ENCODE results near the gene NRXN2. TPM values are rescaled to one million over a fixed set of nuclear protein-coding genes. Genes with fewer than 3 reads are reported as not detected.

Gene NRXN2
- total RNA-seq, 1 experiment from 2014 or later = 0.15 TPM

DNA sequence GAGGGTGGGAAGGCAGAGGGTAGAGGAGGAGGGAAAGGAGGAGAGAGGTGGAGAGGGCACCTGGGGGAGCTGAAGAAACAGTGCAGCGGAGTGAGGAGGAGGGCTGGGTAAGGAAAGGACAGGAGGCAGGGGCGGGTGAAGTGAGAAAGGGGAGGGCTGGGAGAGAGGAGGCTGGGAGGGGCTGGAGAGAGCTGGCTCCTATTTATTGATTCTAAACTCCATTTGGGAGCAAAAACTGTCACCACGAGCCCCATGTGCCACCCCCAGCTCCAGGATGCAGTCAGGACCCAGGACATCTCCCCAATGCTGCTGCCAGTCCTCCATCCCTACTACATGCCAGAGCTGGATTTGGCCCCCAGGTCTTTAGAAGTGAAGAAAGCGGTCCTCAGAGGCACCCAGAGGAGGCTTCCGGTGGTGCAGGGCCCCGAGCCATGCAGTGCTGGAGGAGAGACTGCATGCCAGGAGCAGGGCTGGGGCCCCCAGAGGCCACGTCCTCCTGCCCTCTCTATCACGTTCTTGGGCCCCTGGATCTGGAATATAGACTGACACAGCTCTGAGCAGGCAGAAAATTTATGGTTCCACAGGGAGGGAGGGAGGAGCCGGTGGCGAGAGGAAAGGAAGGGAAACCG lies 78.2 kb downstream of the NRXN2 start:
- Histone ChIP-seq H3K4me1 (ENCODE audit: control insufficient read depth, insufficient read depth, low read length) (no peaks in the 10 kb centered on the region), H3K9me3 (ENCODE audit: control insufficient read depth, insufficient read depth, low read depth, low read length) (no peaks in the 10 kb centered on the region), H3K36me3 (ENCODE audit: control insufficient read depth, insufficient read depth, low read length) (no peaks in the 10 kb centered on the region), H3K27me3 (ENCODE audit: control insufficient read depth, insufficient read depth, low read length) (peaks cover 21% of the 10 kb centered on the region), H3K27ac (ENCODE audit: low read length) (no peak overlapping the region), H3K4me3 (ENCODE audit: low read depth in 2 of 2, low read length in 2 of 2) (no peak overlapping the region)
- POLR2A ChIA-PET = no interaction called here
- ATAC-seq = peak; percentile 59
- no peak for DNase-seq (ENCODE audit: low read depth, low spot score)
- in situ Hi-C loops (cut with HindIII; ENCODE audit: low pct_unique_long_range_greater_than_20kb, low sequenced_read_pairs) (no loop called here), intact Hi-C loops (cut with micrococcal nuclease; ENCODE audit: unreplicated experiment) (loop anchor here (5.0 kb wide), 1 partner anchor 152 kb away; no protein-coding TSS in a partner anchor)
- no TSS peak for BruUV-seq (replicated peaks)
- TF ChIP-seq SIN3A (IDR thresholded peaks at IDR 0.05; ENCODE audit: borderline replicate concordance, insufficient read depth, low read depth, low read length) (no peak), TCF7L2 (IDR thresholded peaks at IDR 0.05; ENCODE audit: low read depth, low read length) (no peak), POLR2AphosphoS5 (IDR thresholded peaks at IDR 0.05; ENCODE audit: low read depth, low read length) (no peak)
- TF ChIP-seq, protein P1, sequence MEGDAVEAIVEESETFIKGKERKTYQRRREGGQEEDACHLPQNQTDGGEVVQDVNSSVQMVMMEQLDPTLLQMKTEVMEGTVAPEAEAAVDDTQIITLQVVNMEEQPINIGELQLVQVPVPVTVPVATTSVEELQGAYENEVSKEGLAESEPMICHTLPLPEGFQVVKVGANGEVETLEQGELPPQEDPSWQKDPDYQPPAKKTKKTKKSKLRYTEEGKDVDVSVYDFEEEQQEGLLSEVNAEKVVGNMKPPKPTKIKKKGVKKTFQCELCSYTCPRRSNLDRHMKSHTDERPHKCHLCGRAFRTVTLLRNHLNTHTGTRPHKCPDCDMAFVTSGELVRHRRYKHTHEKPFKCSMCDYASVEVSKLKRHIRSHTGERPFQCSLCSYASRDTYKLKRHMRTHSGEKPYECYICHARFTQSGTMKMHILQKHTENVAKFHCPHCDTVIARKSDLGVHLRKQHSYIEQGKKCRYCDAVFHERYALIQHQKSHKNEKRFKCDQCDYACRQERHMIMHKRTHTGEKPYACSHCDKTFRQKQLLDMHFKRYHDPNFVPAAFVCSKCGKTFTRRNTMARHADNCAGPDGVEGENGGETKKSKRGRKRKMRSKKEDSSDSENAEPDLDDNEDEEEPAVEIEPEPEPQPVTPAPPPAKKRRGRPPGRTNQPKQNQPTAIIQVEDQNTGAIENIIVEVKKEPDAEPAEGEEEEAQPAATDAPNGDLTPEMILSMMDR (IDR thresholded peaks at IDR 0.05) = no peak; the same call in 1 of the 2 replicates
- TF ChIP-seq, protein P2, sequence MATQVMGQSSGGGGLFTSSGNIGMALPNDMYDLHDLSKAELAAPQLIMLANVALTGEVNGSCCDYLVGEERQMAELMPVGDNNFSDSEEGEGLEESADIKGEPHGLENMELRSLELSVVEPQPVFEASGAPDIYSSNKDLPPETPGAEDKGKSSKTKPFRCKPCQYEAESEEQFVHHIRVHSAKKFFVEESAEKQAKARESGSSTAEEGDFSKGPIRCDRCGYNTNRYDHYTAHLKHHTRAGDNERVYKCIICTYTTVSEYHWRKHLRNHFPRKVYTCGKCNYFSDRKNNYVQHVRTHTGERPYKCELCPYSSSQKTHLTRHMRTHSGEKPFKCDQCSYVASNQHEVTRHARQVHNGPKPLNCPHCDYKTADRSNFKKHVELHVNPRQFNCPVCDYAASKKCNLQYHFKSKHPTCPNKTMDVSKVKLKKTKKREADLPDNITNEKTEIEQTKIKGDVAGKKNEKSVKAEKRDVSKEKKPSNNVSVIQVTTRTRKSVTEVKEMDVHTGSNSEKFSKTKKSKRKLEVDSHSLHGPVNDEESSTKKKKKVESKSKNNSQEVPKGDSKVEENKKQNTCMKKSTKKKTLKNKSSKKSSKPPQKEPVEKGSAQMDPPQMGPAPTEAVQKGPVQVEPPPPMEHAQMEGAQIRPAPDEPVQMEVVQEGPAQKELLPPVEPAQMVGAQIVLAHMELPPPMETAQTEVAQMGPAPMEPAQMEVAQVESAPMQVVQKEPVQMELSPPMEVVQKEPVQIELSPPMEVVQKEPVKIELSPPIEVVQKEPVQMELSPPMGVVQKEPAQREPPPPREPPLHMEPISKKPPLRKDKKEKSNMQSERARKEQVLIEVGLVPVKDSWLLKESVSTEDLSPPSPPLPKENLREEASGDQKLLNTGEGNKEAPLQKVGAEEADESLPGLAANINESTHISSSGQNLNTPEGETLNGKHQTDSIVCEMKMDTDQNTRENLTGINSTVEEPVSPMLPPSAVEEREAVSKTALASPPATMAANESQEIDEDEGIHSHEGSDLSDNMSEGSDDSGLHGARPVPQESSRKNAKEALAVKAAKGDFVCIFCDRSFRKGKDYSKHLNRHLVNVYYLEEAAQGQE (IDR thresholded peaks at IDR 0.05; ENCODE audit: insufficient read depth in 1 of 2, low read depth in 2 of 2, low read length in 1 of 2) = no peak
- CTCF ChIA-PET = interaction anchor here (0.6 to 0.7 kb wide), 4 partner anchors 103 to 196 kb away, joined by 4 to 8 read pairs (median 4); no protein-coding TSS in a partner anchor

DNA sequence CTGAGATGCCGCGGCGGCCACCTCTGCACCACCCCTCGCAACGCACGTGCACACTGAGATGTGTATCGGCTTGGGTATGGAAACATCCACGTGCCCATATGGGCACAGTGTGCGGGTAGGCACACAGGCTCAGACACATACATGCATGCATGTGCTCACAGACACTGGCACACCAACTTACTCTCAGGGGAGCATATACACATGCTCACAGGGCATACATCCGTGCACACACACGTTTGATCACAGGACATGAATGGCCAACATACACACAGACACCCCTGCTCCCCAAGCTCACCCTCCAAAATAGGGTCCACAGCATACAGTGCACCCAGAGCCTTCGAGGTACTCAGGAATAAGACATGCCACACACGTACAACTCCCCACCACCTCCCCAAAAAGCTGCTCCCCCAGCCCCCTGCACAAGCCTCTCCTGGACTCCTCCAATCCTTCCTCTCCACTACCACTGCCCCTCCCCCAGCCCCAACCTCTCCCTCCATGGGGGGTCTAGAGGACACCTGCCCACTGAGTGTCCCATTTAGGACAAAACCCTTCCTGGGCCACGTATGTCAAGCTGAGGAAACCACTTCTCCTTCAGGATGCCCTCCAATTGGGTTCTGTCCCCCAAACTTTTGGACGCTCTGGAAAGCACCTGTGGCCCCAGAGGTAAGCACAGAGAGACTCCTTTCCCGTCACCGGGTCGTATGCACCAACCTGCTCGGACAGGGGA lies 78.9 kb downstream of the NRXN2 start:
- ATAC-seq (peak; percentile 12; the same call in 1 of the 2 replicates), DNase-seq (ENCODE audit: low read depth, low spot score) (no peak)
- POLR2A ChIA-PET = no interaction called here
- no peak overlapping the region for H3K4me3 ChIP-seq (ENCODE audit: low read depth in 2 of 2, low read length in 2 of 2)
- no TSS peak for BruUV-seq (replicated peaks)
- TF ChIP-seq, protein P2 (IDR thresholded peaks at IDR 0.05; ENCODE audit: insufficient read depth in 1 of 2, low read depth in 2 of 2, low read length in 1 of 2) = no peak
- TF ChIP-seq POLR2AphosphoS5 (IDR thresholded peaks at IDR 0.05; ENCODE audit: low read depth, low read length) (no peak), SIN3A (IDR thresholded peaks at IDR 0.05; ENCODE audit: borderline replicate concordance, insufficient read depth, low read depth, low read length) (no peak), TCF7L2 (IDR thresholded peaks at IDR 0.05; ENCODE audit: low read depth, low read length) (no peak)
- TF ChIP-seq, protein P1 (IDR thresholded peaks at IDR 0.05) = no peak
- no peaks in the 10 kb centered on the region for H3K4me1 ChIP-seq (ENCODE audit: control insufficient read depth, insufficient read depth, low read length)
- CTCF ChIA-PET = interaction anchor here (0.5 to 0.6 kb wide), 4 partner anchors 102 to 324 kb away, joined by 4 to 8 read pairs (median 5); no protein-coding TSS in a partner anchor
- intact Hi-C loops (cut with micrococcal nuclease; ENCODE audit: unreplicated experiment) = no loop called here
- H3K27me3 ChIP-seq (ENCODE audit: control insufficient read depth, insufficient read depth, low read length) = peaks cover 23% of the 10 kb centered on the region
- in situ Hi-C loops (cut with HindIII; ENCODE audit: low pct_unique_long_range_greater_than_20kb, low sequenced_read_pairs) = no loop called here
- no peaks in the 10 kb centered on the region for H3K36me3 ChIP-seq (ENCODE audit: control insufficient read depth, insufficient read depth, low read length)
- H3K9me3 ChIP-seq (ENCODE audit: control insufficient read depth, insufficient read depth, low read depth, low read length) = no peaks in the 10 kb centered on the region
- no peak overlapping the region for H3K27ac ChIP-seq (ENCODE audit: low read length)
